ENCODE data around the gene SLC39A11. TPM values are rescaled to one million over a fixed set of nuclear protein-coding genes. Genes with fewer than 3 reads are reported as not detected.

SLC39A11 gene
- total RNA-seq, 1 donor from 2014 or later: 13.2 TPM

GRCh38 chr17:72913142-72913682, 179.3 kb downstream of the SLC39A11 start:
- H3K36me3 Mint-ChIP-seq (ENCODE audit: low read depth, unreplicated experiment): no peaks in the 10 kb centered on the region

DNA sequence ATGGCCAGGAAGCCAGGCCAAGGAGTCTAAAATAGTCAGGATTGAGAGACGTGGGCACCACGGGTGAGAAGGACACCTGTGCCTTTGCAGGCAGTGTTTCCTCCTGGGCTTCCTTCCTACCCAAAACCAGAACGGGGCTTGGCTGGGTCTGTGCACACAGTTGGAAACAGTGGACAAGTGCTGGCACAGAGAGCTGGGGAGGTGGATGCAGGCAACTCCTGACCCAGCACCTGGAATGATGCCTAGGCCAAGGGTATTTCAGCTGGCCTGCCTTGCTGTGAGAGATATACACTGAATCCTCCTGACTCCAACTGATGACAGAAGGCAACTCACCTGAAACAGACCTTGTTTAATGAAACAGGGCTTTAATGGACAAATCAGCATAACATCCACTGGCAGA, 186.2 kb downstream of the SLC39A11 start:
- TF ChIP-seq CTCF (IDR thresholded peaks at IDR 0.05; ENCODE audit: unreplicated experiment): no peak
- Mint-ChIP-seq H3K36me3 (ENCODE audit: low read depth, unreplicated experiment) (no peaks in the 10 kb centered on the region), H3K27ac (ENCODE audit: unreplicated experiment) (peak overlapping the region; percentile 67), H3K4me1 (ENCODE audit: unreplicated experiment) (peaks cover 21% of the 10 kb centered on the region), H3K4me3 (ENCODE audit: unreplicated experiment) (peak overlapping the region; percentile 48), H3K9me3 (ENCODE audit: unreplicated experiment) (no peaks in the 10 kb centered on the region), H3K27me3 (ENCODE audit: unreplicated experiment) (no peaks in the 10 kb centered on the region)
- DNase-seq (ENCODE audit: low spot score): no peak

More at GRCh38 chr17:72913142-72913682, 179.3 kb downstream of the SLC39A11 start:
- H3K4me3 Mint-ChIP-seq (ENCODE audit: unreplicated experiment): no peak overlapping the region
- DNase-seq (ENCODE audit: low spot score): no peak
- H3K27me3 Mint-ChIP-seq (ENCODE audit: unreplicated experiment): no peaks in the 10 kb centered on the region
- no peak overlapping the region for H3K27ac Mint-ChIP-seq (ENCODE audit: unreplicated experiment)
- H3K4me1 Mint-ChIP-seq (ENCODE audit: unreplicated experiment): peaks cover 9% of the 10 kb centered on the region
- no peak for TF ChIP-seq CTCF (IDR thresholded peaks at IDR 0.05; ENCODE audit: unreplicated experiment)
- H3K9me3 Mint-ChIP-seq (ENCODE audit: unreplicated experiment): no peaks in the 10 kb centered on the region

GRCh38 chr17:72903522-72903921, 189.0 kb downstream of the SLC39A11 start:
- Mint-ChIP-seq H3K4me1 (ENCODE audit: unreplicated experiment) (peaks cover 39% of the 10 kb centered on the region), H3K9me3 (ENCODE audit: unreplicated experiment) (no peaks in the 10 kb centered on the region), H3K36me3 (ENCODE audit: low read depth, unreplicated experiment) (no peaks in the 10 kb centered on the region), H3K27ac (ENCODE audit: unreplicated experiment) (no peak overlapping the region), H3K4me3 (ENCODE audit: unreplicated experiment) (no peak overlapping the region), H3K27me3 (ENCODE audit: unreplicated experiment) (peaks cover 3% of the 10 kb centered on the region)
- no peak for DNase-seq (ENCODE audit: low spot score)
- TF ChIP-seq CTCF (IDR thresholded peaks at IDR 0.05; ENCODE audit: unreplicated experiment): no peak

DNA sequence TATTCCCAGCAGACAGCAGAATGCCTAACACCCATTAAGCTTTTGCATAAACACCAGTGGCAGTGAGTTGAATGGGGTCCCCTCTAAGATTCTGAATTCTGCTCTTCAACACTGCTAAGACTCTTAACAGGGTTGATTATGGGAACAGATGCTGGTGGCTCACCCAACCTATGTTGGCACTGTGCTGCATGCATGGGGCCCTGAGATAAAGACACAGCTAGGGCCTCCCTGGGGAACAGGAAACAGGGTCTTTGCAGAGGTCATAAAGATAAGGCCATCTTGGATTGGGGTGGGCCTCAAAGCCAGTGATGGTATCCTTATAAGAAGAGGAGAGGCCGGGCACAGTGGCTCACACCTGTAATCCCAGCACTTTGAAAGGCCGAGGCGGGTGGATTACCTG, 190.8 kb downstream of the SLC39A11 start:
- peaks cover 3% of the 10 kb centered on the region for H3K27me3 Mint-ChIP-seq (ENCODE audit: unreplicated experiment)
- peaks cover 44% of the 10 kb centered on the region for H3K4me1 Mint-ChIP-seq (ENCODE audit: unreplicated experiment)
- no peaks in the 10 kb centered on the region for H3K9me3 Mint-ChIP-seq (ENCODE audit: unreplicated experiment)
- H3K4me3 Mint-ChIP-seq (ENCODE audit: unreplicated experiment): no peak overlapping the region
- no peak for TF ChIP-seq CTCF (IDR thresholded peaks at IDR 0.05; ENCODE audit: unreplicated experiment)
- H3K27ac Mint-ChIP-seq (ENCODE audit: unreplicated experiment): no peak overlapping the region
- H3K36me3 Mint-ChIP-seq (ENCODE audit: low read depth, unreplicated experiment): no peaks in the 10 kb centered on the region
- DNase-seq (ENCODE audit: low spot score): no peak

DNA sequence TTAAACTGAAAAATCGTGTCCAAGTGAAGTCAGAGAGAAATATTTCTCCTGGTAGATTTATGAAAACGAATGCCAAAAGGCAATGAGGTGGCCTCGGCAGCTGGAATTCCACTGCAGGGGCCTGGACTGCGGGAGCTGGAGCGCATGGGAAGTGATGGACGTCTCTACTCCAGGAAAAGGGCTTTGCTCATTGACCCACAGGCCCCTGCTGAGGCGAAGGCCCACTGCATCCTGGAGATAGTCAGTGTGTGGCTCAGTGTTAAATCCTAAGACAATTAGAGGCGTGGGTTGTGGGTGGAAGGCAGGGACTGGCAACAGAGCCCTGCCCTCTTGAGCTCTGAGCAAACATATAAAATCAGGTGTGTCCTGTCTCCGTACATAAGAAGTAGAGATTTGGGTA, 191.4 kb downstream of the SLC39A11 start:
- TF ChIP-seq CTCF (IDR thresholded peaks at IDR 0.05; ENCODE audit: unreplicated experiment): no peak
- peaks cover 3% of the 10 kb centered on the region for H3K27me3 Mint-ChIP-seq (ENCODE audit: unreplicated experiment)
- no peaks in the 10 kb centered on the region for H3K9me3 Mint-ChIP-seq (ENCODE audit: unreplicated experiment)
- H3K36me3 Mint-ChIP-seq (ENCODE audit: low read depth, unreplicated experiment): no peaks in the 10 kb centered on the region
- H3K4me1 Mint-ChIP-seq (ENCODE audit: unreplicated experiment): peaks cover 39% of the 10 kb centered on the region
- peak overlapping the region; percentile 61 for H3K27ac Mint-ChIP-seq (ENCODE audit: unreplicated experiment)
- H3K4me3 Mint-ChIP-seq (ENCODE audit: unreplicated experiment): no peak overlapping the region
- peak; percentile 8 for DNase-seq (ENCODE audit: low spot score)
